ENCODE measurements around the gene SVIL. TPM values are rescaled to one million over a fixed set of nuclear protein-coding genes. Genes with fewer than 3 reads are reported as not detected.

SVIL gene
- total and polyA plus RNA-seq, 2 donors (not counting 1 experiment from before 2014, with no cell fraction given) = 17.7 to 94.3 TPM

DNA sequence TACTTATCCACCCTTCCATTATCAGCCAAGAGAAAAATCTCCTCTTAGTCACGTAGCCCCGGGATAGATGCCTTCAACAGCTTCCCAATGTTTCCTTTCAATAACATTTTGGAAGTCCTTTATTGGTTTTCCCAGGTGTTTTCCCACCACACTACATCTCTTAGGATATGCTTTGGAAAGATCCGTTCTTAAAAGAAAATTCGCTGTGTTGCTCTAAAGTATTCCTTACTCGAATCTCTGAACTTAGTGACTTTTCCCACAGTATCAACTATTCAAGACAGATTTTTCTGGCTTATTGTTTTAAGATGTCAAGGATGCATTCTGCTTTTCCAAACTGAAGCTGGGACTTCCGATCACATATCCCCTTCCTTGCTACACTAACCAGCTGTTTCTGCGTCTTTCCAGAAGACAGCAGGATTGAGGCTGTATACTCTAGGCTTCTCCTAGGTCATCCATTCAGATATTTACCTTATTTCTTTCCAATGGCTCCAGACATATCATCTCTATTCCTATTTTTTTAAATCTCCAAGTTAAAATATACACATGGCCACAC is 36.5 kb upstream of the SVIL start:
- TF ChIP-seq EZH2 (IDR thresholded peaks at IDR 0.05; ENCODE audit: low read length, missing control alignments) (no peak), CTCF (conservative IDR thresholded peaks at IDR 0.05 in 1 of 2, IDR thresholded peaks at IDR 0.05 in 1 of 2; ENCODE audit: low read depth in 1 of 2, low read length in 2 of 2) (no peak)
- Histone ChIP-seq H3K9me3 (ENCODE audit: control insufficient read depth, insufficient read depth, low read depth, low read length) (no peaks in the 10 kb centered on the region), H3K4me2 (ENCODE audit: extremely low read depth, insufficient read depth, low read length) (no peak overlapping the region), H3K27ac (ENCODE audit: insufficient read depth, low read length) (no peak overlapping the region), H3K36me3 (ENCODE audit: control insufficient read depth, insufficient read depth, low read length) (no peaks in the 10 kb centered on the region), H2AFZ (ENCODE audit: low read length) (no peak overlapping the region), H4K20me1 (ENCODE audit: control insufficient read depth, extremely low read depth, insufficient read depth, low read length) (no peaks in the 10 kb centered on the region), H3K4me3 (replicated peaks in 1 of 4; ENCODE audit: control extremely low read depth in 1 of 4, insufficient read depth in 1 of 4, low read depth in 3 of 4, low read length in 4 of 4) (no peak overlapping the region), H3K4me1 (ENCODE audit: control insufficient read depth, extremely low read depth, insufficient read depth, low read length) (peaks cover 2% of the 10 kb centered on the region), H3K9ac (ENCODE audit: insufficient read depth, low read length) (no peak overlapping the region), H3K27me3 (ENCODE audit: control insufficient read depth, insufficient read depth, low read length) (no peaks in the 10 kb centered on the region), H3K79me2 (ENCODE audit: control insufficient read depth, insufficient read depth, low read length) (no peaks in the 10 kb centered on the region)
- DNase-seq (ENCODE audit: low read depth in 2 of 2) = no peak

- no peaks in the 10 kb centered on the region for H3K36me3 ChIP-seq (ENCODE audit: control insufficient read depth, insufficient read depth, low read length)
- no peak for DNase-seq (ENCODE audit: low read depth in 2 of 2)
- H3K27ac ChIP-seq (ENCODE audit: insufficient read depth, low read length) = no peak overlapping the region
- no peak overlapping the region for H3K9ac ChIP-seq (ENCODE audit: insufficient read depth, low read length)
- peaks cover 2% of the 10 kb centered on the region for H3K4me1 ChIP-seq (ENCODE audit: control insufficient read depth, extremely low read depth, insufficient read depth, low read length)
- no peak overlapping the region for H3K4me3 ChIP-seq (replicated peaks in 1 of 4; ENCODE audit: control extremely low read depth in 1 of 4, insufficient read depth in 1 of 4, low read depth in 3 of 4, low read length in 4 of 4)
- H4K20me1 ChIP-seq (ENCODE audit: control insufficient read depth, extremely low read depth, insufficient read depth, low read length) = no peaks in the 10 kb centered on the region
- no peaks in the 10 kb centered on the region for H3K79me2 ChIP-seq (ENCODE audit: control insufficient read depth, insufficient read depth, low read length)
- no peaks in the 10 kb centered on the region for H3K9me3 ChIP-seq (ENCODE audit: control insufficient read depth, insufficient read depth, low read depth, low read length)
- no peaks in the 10 kb centered on the region for H3K27me3 ChIP-seq (ENCODE audit: control insufficient read depth, insufficient read depth, low read length)
- TF ChIP-seq CTCF (conservative IDR thresholded peaks at IDR 0.05 in 1 of 2, IDR thresholded peaks at IDR 0.05 in 1 of 2; ENCODE audit: low read depth in 1 of 2, low read length in 2 of 2) (no peak), EZH2 (IDR thresholded peaks at IDR 0.05; ENCODE audit: low read length, missing control alignments) (no peak)
- H3K4me2 ChIP-seq (ENCODE audit: extremely low read depth, insufficient read depth, low read length) = no peak overlapping the region
- H2AFZ ChIP-seq (ENCODE audit: low read length) = no peak overlapping the region
Measured at GRCh38 chr10:29670761-29671160, 36.0 kb upstream of the SVIL start.

- peak; percentile 19 to 71 for DNase-seq (ENCODE audit: low read depth in 2 of 2)
- Histone ChIP-seq H3K4me1 (ENCODE audit: control insufficient read depth, extremely low read depth, insufficient read depth, low read length) (peaks cover 2% of the 10 kb centered on the region), H4K20me1 (ENCODE audit: control insufficient read depth, extremely low read depth, insufficient read depth, low read length) (no peaks in the 10 kb centered on the region), H3K36me3 (ENCODE audit: control insufficient read depth, insufficient read depth, low read length) (no peaks in the 10 kb centered on the region), H3K27me3 (ENCODE audit: control insufficient read depth, insufficient read depth, low read length) (no peaks in the 10 kb centered on the region), H3K9me3 (ENCODE audit: control insufficient read depth, insufficient read depth, low read depth, low read length) (no peaks in the 10 kb centered on the region), H3K27ac (ENCODE audit: insufficient read depth, low read length) (no peak overlapping the region), H3K79me2 (ENCODE audit: control insufficient read depth, insufficient read depth, low read length) (no peaks in the 10 kb centered on the region), H3K4me3 (replicated peaks in 1 of 4; ENCODE audit: control extremely low read depth in 1 of 4, insufficient read depth in 1 of 4, low read depth in 3 of 4, low read length in 4 of 4) (no peak overlapping the region), H3K9ac (ENCODE audit: insufficient read depth, low read length) (no peak overlapping the region), H2AFZ (ENCODE audit: low read length) (no peak overlapping the region), H3K4me2 (ENCODE audit: extremely low read depth, insufficient read depth, low read length) (no peak overlapping the region)
- TF ChIP-seq CTCF (conservative IDR thresholded peaks at IDR 0.05 in 1 of 2, IDR thresholded peaks at IDR 0.05 in 1 of 2; ENCODE audit: low read depth in 1 of 2, low read length in 2 of 2) (no peak), EZH2 (IDR thresholded peaks at IDR 0.05; ENCODE audit: low read length, missing control alignments) (no peak)
Measured at GRCh38 chr10:29669149-29669548, 34.4 kb upstream of the SVIL start.

All from fibroblast of lung (primary cell).